Spleen (tissue), 11 donors: ENCODE data around the gene ARHGAP22. TPM values are rescaled to one million over a fixed set of nuclear protein-coding genes. Genes with fewer than 3 reads are reported as not detected.

Experiments used
- DNase-seq: peaks from one replicate; pipeline ENCODE4 v3.0.0-alpha.2; 2020
- H3K27ac ChIP-seq, 8 donors: fragments of 200-600 bp; sonication (generic) in 7 of 8; 1 replicate in 4 of 8; 2 replicates in 4 of 8; pipeline versions ENCODE4 v1.5.0 to v1.8.0; 2016 to 2021; ENCODE audit warnings: inconsistent platforms in 4 of 8, mild to moderate bottlenecking in 4 of 8, moderate library complexity in 1 of 8
- H3K27me3 ChIP-seq, 7 donors: fragments of 200-600 bp; sonication (generic) in 6 of 7; replicated peaks in 1 of 7; 1 replicate in 4 of 7; 2 replicates in 3 of 7; pipeline versions ENCODE4 v1.5.0 to v1.8.0; 2016 to 2021; ENCODE audit warnings: inconsistent platforms in 3 of 7, mild to moderate bottlenecking in 1 of 7
- H3K36me3 ChIP-seq, 6 donors: fragments of 200-600 bp; sonication (generic) in 5 of 6; 1 replicate in 4 of 6; 2 replicates in 2 of 6; pipeline versions ENCODE4 v1.5.0 to v1.8.0; 2016 to 2021; ENCODE audit warnings: inconsistent platforms in 2 of 6
- H3K4me1 ChIP-seq, 6 donors: fragments of 200-600 bp; sonication (generic) in 5 of 6; 1 replicate in 3 of 6; 2 replicates in 3 of 6; pipeline versions ENCODE4 v1.5.0 to v1.8.0; 2016 to 2021; ENCODE audit warnings: inconsistent platforms in 3 of 6
- H3K4me3 ChIP-seq, 8 donors: fragments of 200-600 bp; sonication (generic) in 7 of 8; 1 replicate in 4 of 8; 2 replicates in 4 of 8; pipeline versions ENCODE4 v1.5.0 to v1.8.0; 2016 to 2021; ENCODE audit warnings: inconsistent platforms in 4 of 8, mild to moderate bottlenecking in 4 of 8, moderate library complexity in 2 of 8
- H3K9me3 ChIP-seq, 8 donors: fragments of 200-600 bp; sonication (generic) in 7 of 8; 1 replicate in 4 of 8; 2 replicates in 4 of 8; pipeline versions ENCODE4 v1.5.0 to v1.8.0; 2016 to 2021; ENCODE audit warnings: inconsistent platforms in 4 of 8
- CTCF ChIP-seq, 11 experiments: fragments of 200-600 bp in 7 of 11; fragments of 450-650 bp in 4 of 11; sonication (generic) in 4 of 11; IDR thresholded peaks in 8 of 11; conservative IDR thresholded peaks in 3 of 11; 1 replicate in 7 of 11; 2 replicates in 4 of 11; pipeline versions ENCODE4 v1.4.0 to v1.8.0; 2016 to 2021; ENCODE audit warnings: antibody characterized with exemption in 11 of 11, inconsistent platforms in 4 of 11, mild to moderate bottlenecking in 1 of 11
- POLR2A ChIP-seq, 3 donors: fragments of 450-650 bp; IDR thresholded peaks; one replicate each; pipeline ENCODE4 v1.5.1; 2017; ENCODE audit warnings: antibody characterized with exemption in 3 of 3, mild to moderate bottlenecking in 1 of 3
- POLR2AphosphoS5 ChIP-seq, 3 donors: sonication (generic); formaldehyde crosslinking; IDR thresholded peaks; one replicate each; pipeline ENCODE4 v1.5.1; 2017; ENCODE audit warnings: antibody characterized with exemption in 3 of 3
- WGBS, 5 donors: extraction: QIAGEN DNeasy Blood & Tissue Kit in 3 of 5; methylation state at CpG; one replicate each; pipeline versions ENCODE4 v1.1.5 to v1.1.7; 2013 to 2018; 5-methylcytosine and 5-hydroxymethylcytosine counted together
- intact Hi-C: fragments of 100-400 bp; cut with DNase I; formaldehyde crosslinking; loops from one replicate; pipeline ENCODE4 v1.15.0; 2023; ENCODE audit warnings: low total_unique reads
- polyA plus RNA-seq, 3 donors: library from polyadenylated mRNA; stranded (reverse); fragments of 200-250 nt; gene quantifications; one replicate each; pipeline ENCODE4 v1.2.1, GENCODE V29; 2013
- total RNA-seq, 7 donors: library from RNA; depleted of rRNA in 3 of 7; stranded (reverse); fragments of >200 nt in 3 of 7; fragmentation: NEBNext Ultra II Directional in 4 of 7; extraction: Animal tissue kit (Norgen Biotek cat#: 25700) in 4 of 7; gene quantifications; one replicate each; pipeline versions ENCODE4 v1.1.0 to v1.2.1, GENCODE V29; 2016 to 2021
- donor health status: healthy with polysubstance abuse.
- donor health status: DM: no; HTN: no; CAD: no; lungs with moderate emphysema.
- donor health status: DM: no; HTN: no; CAD: no.
- donor health status: Bipolar disorder and iron deficiency.
- donor health status: healthy.
- donor health status: DM: no; HTN: no; CAD: no.
- donor health status: DM: yes; HTN: yes; CAD: no.

ARHGAP22 gene
- total and polyA plus RNA-seq, 10 donors: 0.56 to 7.5 (median 3.2) TPM

GRCh38 chr10:48512861-48513260 lies 92.0 kb downstream of the ARHGAP22 start:
- WGBS, 5 donors: 76 to 88% (median 78%) methylated on average over 2 of the region's 2 CpGs

GRCh38 chr10:48511875-48512231 lies 93.0 kb downstream of the ARHGAP22 start:
- peak; percentile 70 for DNase-seq
- no peak overlapping the region for H3K27ac ChIP-seq
- H3K9me3 ChIP-seq: peaks cover 0 to 37% (median 28%) of the 10 kb centered on the region in 8 donors
- H3K4me3 ChIP-seq: no peak overlapping the region
- TF ChIP-seq POLR2A (IDR thresholded peaks at IDR 0.05) (no peak), CTCF (IDR thresholded peaks at IDR 0.05 in 8 of 11, conservative IDR thresholded peaks at IDR 0.05 in 3 of 11) (no peak), POLR2AphosphoS5 (IDR thresholded peaks at IDR 0.05) (no peak)
- H3K4me1 ChIP-seq: peaks cover 0 to 28% (median 11%) of the 10 kb centered on the region in 6 donors
- H3K27me3 ChIP-seq: no peaks in the 10 kb centered on the region
- intact Hi-C loops: no loop called here
- H3K36me3 ChIP-seq: no peaks in the 10 kb centered on the region
- 91 to 100% (median 100%) methylated on average over 1 of the region's 1 CpG for WGBS, 5 donors

More at GRCh38 chr10:48512861-48513260, 92.0 kb downstream of the ARHGAP22 start:
- H3K4me1 ChIP-seq: peaks cover 0 to 35% (median 11%) of the 10 kb centered on the region in 6 donors
- H3K9me3 ChIP-seq: peaks cover 0 to 37% (median 29%) of the 10 kb centered on the region in 8 donors
- H3K27ac ChIP-seq: no peak overlapping the region
- H3K36me3 ChIP-seq: no peaks in the 10 kb centered on the region
- TF ChIP-seq CTCF (IDR thresholded peaks at IDR 0.05 in 8 of 11, conservative IDR thresholded peaks at IDR 0.05 in 3 of 11): no peak
- no peak for TF ChIP-seq POLR2AphosphoS5 (IDR thresholded peaks at IDR 0.05)
- no peak for TF ChIP-seq POLR2A (IDR thresholded peaks at IDR 0.05)
- intact Hi-C loops: no loop called here
- no peak for DNase-seq
- H3K27me3 ChIP-seq: no peaks in the 10 kb centered on the region
- H3K4me3 ChIP-seq: no peak overlapping the region

- 81 to 90% (median 84%) methylated on average over 8 to 13 of the region's 13 CpGs for WGBS, 5 donors
- Histone ChIP-seq H3K4me3 (no peak overlapping the region), H3K27ac (no peak overlapping the region), H3K36me3 (no peaks in the 10 kb centered on the region), H3K27me3 (no peaks in the 10 kb centered on the region), H3K9me3 (peaks cover 0 to 34% (median 26%) of the 10 kb centered on the region in 8 donors), H3K4me1 (peaks cover 0 to 28% (median 11%) of the 10 kb centered on the region in 6 donors)
- intact Hi-C loops: no loop called here
- TF ChIP-seq POLR2A (IDR thresholded peaks at IDR 0.05) (no peak), POLR2AphosphoS5 (IDR thresholded peaks at IDR 0.05) (no peak), CTCF (IDR thresholded peaks at IDR 0.05 in 8 of 11, conservative IDR thresholded peaks at IDR 0.05 in 3 of 11) (no peak)
- DNase-seq: peak; percentile 67
These were observed 93.6 kb downstream of the ARHGAP22 start for GRCh38 chr10:48511066-48511874.

GRCh38 chr10:48509974-48510692 lies 94.7 kb downstream of the ARHGAP22 start:
- H3K27ac ChIP-seq: no peak overlapping the region
- no peaks in the 10 kb centered on the region for H3K27me3 ChIP-seq
- H3K9me3 ChIP-seq: peaks cover 0 to 23% (median 19%) of the 10 kb centered on the region in 8 donors
- TF ChIP-seq POLR2A (IDR thresholded peaks at IDR 0.05) (no peak), POLR2AphosphoS5 (IDR thresholded peaks at IDR 0.05) (no peak), CTCF (IDR thresholded peaks at IDR 0.05 in 8 of 11, conservative IDR thresholded peaks at IDR 0.05 in 3 of 11) (peak in 4 of 11 experiments; percentile 14 to 33 (median 25))
- intact Hi-C loops: loop anchor here (10.0 kb wide), 1 partner anchor 145 kb away; no protein-coding TSS in a partner anchor
- H3K4me1 ChIP-seq: peaks cover 0 to 28% (median 13%) of the 10 kb centered on the region in 6 donors
- DNase-seq: peak; percentile 52
- H3K36me3 ChIP-seq: no peaks in the 10 kb centered on the region
- H3K4me3 ChIP-seq: no peak overlapping the region
- 80 to 88% (median 85%) methylated on average over 8 of the region's 8 CpGs for WGBS, 5 donors
